ENCODE results near the gene TPM1.

GRCh38 chr15:63019511-63020109 is 22.9 kb upstream of the TPM1 start:
- TF ChIP-seq POLR2A (IDR thresholded peaks at IDR 0.05): no peak
- no peak for TF ChIP-seq CTCF (IDR thresholded peaks at IDR 0.05)

Data from vagina (tissue), 2 donors.